ENCODE measurements around the gene DHX58.

DHX58 gene

DNA sequence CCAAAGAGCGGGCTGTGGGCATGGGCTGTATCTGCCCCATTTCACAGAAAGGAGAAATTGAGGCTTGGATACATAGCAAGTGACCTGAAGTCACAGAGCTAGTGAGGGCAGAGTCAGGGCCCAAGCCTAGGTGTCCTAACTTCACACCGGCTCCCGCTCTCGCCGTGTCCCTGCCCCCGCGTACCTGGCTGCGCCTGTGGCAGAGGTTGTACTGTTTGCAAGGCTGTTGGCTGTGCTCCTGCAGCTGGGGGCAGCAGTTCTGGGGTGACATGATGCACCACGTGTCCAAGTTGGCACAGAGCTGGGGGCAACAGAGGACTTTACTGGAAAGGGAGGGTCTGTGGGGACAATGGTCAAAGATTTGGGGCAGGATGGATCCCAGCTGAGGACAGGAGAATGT, 3.4 kb downstream of the DHX58 start:
- H3K4me1 Mint-ChIP-seq (ENCODE audit: low read depth): peaks cover 45% of the 10 kb centered on the region
- no peak for DNase-seq
- H3K9me3 Mint-ChIP-seq: no peaks in the 10 kb centered on the region
- peaks cover 12% of the 10 kb centered on the region for H3K36me3 Mint-ChIP-seq (ENCODE audit: low read depth)
- H3K4me3 Mint-ChIP-seq: no peak overlapping the region
- H3K27me3 Mint-ChIP-seq: no peaks in the 10 kb centered on the region
- no peak overlapping the region for H3K27ac Mint-ChIP-seq

DNA sequence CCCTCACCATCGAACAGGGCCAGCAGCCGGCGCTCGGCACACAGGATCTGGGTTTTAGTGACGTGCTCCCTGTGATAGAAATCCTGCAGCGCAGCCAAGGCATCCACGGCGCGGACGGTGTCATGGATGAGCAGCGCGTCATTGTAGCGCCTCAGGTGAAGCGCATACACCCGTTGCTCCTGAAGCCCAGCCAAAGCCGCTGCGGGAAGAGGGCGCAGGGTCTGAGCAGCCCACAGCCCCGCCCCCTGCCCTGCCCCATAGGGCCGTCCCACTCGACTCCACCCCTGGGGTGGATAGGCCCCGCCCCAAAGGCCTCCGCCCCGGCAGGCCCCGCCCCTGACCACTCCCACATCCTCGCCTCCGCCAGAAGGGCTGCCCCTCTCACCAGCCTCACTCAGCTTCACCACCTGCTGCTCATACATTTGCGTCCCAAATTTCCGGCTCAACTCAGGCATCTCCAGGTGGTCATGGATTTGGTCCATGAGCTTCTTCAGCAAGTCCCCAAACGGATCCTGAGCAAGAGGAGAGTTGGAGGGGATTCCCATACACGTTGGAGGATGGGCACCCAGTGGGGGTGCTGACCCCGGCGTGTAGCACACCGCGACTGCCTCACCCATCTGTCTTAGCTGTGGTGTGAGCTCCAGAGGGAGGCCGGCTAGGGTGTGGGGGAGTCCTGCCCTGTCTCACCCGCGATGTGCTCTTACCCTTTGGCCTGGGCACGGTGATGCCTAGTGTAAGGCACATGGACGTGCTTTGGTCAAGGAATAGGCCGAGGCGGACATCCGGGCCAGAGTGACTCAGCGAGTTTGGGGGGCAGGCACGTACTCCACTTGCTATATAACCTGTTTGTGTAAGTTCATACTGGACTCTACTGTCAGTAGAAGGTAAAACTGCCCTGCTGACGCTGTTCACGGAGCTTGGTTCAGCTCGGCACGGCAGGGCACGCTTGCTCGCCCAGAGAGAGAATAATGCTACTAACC, 4.6 kb downstream of the DHX58 start:
- Mint-ChIP-seq H3K9me3 (no peaks in the 10 kb centered on the region), H3K27me3 (no peaks in the 10 kb centered on the region), H3K4me1 (ENCODE audit: low read depth) (peaks cover 40% of the 10 kb centered on the region), H3K27ac (peak overlapping the region; percentile 80), H3K36me3 (ENCODE audit: low read depth) (peaks cover 5% of the 10 kb centered on the region), H3K4me3 (peak overlapping the region; percentile 73)
- peak; percentile 99 for DNase-seq

DNA sequence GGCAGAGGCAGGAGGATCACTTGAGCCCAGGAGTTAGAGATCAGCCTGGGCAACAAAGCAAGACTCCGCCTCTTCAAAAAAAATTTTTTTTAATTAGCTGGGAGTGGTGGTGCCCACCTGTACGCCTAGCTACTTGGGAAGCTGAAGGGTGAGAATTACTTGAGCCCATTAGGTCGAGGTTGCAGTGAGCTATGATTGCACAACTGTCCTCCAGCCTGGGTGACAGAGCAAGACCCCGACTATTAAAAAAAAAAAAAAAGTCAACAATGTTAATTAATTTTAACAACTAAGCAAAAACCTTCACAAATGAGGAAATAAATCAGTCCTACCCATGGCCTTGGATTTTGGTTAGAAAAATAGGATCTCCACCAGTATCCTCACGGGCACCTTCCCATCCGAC, 5.4 kb downstream of the DHX58 start:
- peaks cover 2% of the 10 kb centered on the region for H3K36me3 Mint-ChIP-seq (ENCODE audit: low read depth)
- H3K27me3 Mint-ChIP-seq: no peaks in the 10 kb centered on the region
- DNase-seq: no peak
- no peaks in the 10 kb centered on the region for H3K9me3 Mint-ChIP-seq
- H3K4me3 Mint-ChIP-seq: peak overlapping the region; percentile 73
- H3K27ac Mint-ChIP-seq: no peak overlapping the region
- H3K4me1 Mint-ChIP-seq (ENCODE audit: low read depth): peaks cover 34% of the 10 kb centered on the region

DNA sequence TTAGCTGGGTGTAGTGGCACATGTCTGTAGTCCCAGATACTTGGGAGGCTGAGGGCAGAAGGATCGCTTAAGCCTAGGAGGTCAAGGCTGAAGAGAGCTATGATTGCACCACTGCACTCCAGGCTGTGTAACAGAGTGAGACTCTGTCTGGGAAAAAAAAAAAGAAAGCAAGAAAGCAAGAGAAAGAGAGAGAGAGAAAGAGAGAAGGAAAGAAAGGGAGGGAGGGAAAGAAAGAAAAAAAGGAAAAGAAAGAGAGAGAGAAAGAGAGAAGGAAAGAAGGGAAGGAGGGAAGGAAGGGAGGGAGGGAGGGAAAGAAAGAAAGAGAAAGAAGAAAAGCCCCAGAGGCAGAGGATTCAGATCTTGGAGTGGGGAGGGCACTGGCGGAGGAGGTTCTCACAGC, 6.5 kb downstream of the DHX58 start:
- no peak overlapping the region for H3K27ac Mint-ChIP-seq
- H3K27me3 Mint-ChIP-seq: no peaks in the 10 kb centered on the region
- H3K4me1 Mint-ChIP-seq (ENCODE audit: low read depth): peaks cover 23% of the 10 kb centered on the region
- no peak overlapping the region for H3K4me3 Mint-ChIP-seq
- no peaks in the 10 kb centered on the region for H3K9me3 Mint-ChIP-seq
- DNase-seq: no peak
- H3K36me3 Mint-ChIP-seq (ENCODE audit: low read depth): peaks cover 2% of the 10 kb centered on the region

DNA sequence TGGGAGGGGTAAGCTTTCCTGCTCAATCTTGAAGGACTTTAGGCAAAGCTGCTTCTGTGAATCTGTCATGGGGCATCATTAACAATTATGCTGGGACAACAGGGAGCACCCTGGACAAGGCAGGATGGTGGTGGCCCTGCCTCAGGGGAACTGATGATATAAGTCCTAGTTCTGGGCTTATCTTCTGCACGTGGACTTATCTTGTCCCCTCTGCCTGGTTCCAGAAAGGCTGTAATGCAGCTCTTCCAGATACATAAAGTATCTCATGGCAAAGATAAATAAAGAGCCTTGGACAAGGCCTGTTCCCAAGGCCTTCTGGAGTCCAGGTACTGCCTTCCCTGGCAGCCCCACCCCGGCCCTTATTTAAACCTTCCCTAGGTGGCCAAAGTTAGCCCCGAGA, 8.2 kb downstream of the DHX58 start:
- Mint-ChIP-seq H3K4me3 (no peak overlapping the region), H3K27ac (no peak overlapping the region), H3K9me3 (no peaks in the 10 kb centered on the region), H3K27me3 (no peaks in the 10 kb centered on the region), H3K4me1 (ENCODE audit: low read depth) (peaks cover 14% of the 10 kb centered on the region), H3K36me3 (ENCODE audit: low read depth) (peaks cover 2% of the 10 kb centered on the region)
- DNase-seq: no peak

DNA sequence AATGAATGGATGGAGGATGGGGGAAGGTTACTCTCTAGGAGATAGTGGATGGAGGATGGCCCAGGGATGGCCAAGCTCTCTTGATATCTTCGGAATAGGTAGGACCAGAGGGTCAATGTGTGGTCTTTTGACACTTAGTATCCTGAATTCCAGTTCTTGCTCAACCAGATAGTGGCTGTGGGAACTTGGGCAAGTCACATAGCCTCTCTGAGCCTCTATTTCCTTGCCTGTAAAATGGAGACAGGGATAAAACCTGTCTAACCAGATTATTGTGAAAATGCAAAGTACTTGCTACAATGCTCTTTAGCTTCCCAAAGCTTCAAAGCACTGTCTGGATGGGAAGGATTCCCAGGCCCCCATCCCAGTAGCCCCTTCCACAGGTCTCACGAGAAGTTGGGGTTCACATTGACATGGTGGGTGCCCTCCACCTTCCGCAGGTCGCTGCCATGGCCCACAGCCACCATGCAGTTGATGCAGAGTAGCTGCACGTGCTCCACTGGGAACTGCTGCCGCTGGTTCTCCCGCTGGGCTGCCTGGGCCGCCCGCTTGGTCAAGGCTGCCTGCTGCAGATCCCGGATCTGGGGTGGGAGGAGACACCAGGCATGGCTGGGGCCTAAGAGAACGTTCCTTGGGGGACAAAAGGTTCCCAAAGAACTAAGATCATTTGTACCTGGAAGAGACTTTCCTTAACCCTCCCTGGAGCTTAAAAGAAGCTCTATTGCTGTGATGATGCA, 9.1 kb downstream of the DHX58 start:
- H3K4me1 Mint-ChIP-seq (ENCODE audit: low read depth): peaks cover 13% of the 10 kb centered on the region
- peaks cover 2% of the 10 kb centered on the region for H3K36me3 Mint-ChIP-seq (ENCODE audit: low read depth)
- H3K4me3 Mint-ChIP-seq: no peak overlapping the region
- H3K9me3 Mint-ChIP-seq: no peaks in the 10 kb centered on the region
- H3K27me3 Mint-ChIP-seq: no peaks in the 10 kb centered on the region
- H3K27ac Mint-ChIP-seq: no peak overlapping the region
- DNase-seq: no peak

DNA sequence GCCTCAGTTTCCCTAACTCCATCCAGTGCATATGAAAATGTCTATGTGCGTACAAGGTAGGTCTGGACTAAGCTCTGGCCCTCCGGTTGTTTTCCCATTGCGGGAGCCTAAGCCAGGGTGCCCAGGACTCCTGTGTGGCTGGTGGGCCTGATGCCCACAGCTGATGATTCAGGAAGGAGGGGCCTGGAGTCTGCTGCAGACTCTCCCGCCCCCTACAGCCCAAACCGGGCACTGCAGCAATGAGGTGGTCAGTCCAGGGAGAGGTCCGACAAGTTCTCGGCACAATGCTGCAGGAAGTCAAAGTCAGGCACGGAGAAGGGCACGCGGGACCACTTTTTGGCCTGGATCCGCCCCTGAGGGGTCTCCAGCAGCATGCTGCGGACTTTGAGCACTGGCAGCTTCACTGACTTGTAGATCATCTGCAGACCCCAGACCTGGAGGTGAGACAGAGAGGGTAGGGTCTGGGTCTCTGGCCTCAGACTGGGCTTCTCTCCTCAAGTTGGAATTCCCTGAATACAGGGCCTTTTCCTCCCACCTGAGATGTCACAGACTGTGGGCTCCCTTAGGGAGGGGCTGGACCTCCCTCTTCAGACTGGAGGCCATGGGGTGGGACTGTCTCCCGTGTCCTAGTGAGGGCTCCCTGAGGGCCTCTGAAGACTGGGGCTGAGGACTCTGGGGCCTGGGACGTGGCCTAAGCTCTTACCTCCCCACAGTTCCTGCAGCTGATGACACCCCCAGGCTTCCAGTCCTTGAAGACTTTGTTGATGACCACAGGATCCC, 10.8 kb downstream of the DHX58 start:
- peaks cover 2% of the 10 kb centered on the region for H3K36me3 Mint-ChIP-seq (ENCODE audit: low read depth)
- peaks cover 13% of the 10 kb centered on the region for H3K27me3 Mint-ChIP-seq
- H3K27ac Mint-ChIP-seq: no peak overlapping the region
- H3K4me3 Mint-ChIP-seq: no peak overlapping the region
- no peaks in the 10 kb centered on the region for H3K9me3 Mint-ChIP-seq
- H3K4me1 Mint-ChIP-seq (ENCODE audit: low read depth): peaks cover 9% of the 10 kb centered on the region
- DNase-seq: peak; percentile 82

DNA sequence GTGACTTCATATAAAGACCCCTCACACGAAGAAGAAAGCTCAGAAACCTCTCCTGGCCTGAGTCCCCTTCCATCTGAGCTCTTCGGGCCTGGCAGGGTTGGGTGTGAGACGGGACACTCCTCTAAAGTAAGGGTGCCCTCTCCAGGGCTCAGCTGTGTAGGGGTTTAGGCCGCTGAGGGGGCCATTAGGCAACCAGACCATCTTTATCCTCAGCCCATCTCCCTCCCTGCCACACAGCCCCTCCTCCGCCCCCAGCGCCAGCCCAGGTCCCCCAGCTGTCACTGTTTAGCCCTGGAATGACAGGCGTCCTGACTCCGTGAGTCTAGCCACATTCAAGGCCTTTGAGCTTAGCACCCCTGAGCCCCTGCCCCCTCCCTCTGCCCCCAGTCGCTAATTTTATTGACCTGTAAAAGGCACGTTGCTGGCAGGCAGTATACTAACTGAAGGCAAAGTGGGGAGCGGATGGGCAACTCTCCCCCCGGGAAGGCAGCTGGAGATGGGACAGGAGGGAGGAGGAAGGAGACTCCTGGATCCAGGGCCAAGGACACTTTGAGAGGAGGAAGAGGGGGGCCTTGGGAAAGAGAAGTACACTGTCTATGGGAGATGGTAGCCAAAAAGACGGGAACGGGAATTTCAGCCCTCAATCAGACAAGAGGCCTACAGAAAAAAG, 13.6 kb downstream of the DHX58 start:
- H3K4me3 Mint-ChIP-seq: no peak overlapping the region
- no peak overlapping the region for H3K27ac Mint-ChIP-seq
- no peaks in the 10 kb centered on the region for H3K9me3 Mint-ChIP-seq
- DNase-seq: no peak
- H3K36me3 Mint-ChIP-seq (ENCODE audit: low read depth): no peaks in the 10 kb centered on the region
- peaks cover 8% of the 10 kb centered on the region for H3K4me1 Mint-ChIP-seq (ENCODE audit: low read depth)
- H3K27me3 Mint-ChIP-seq: peaks cover 19% of the 10 kb centered on the region

DNA sequence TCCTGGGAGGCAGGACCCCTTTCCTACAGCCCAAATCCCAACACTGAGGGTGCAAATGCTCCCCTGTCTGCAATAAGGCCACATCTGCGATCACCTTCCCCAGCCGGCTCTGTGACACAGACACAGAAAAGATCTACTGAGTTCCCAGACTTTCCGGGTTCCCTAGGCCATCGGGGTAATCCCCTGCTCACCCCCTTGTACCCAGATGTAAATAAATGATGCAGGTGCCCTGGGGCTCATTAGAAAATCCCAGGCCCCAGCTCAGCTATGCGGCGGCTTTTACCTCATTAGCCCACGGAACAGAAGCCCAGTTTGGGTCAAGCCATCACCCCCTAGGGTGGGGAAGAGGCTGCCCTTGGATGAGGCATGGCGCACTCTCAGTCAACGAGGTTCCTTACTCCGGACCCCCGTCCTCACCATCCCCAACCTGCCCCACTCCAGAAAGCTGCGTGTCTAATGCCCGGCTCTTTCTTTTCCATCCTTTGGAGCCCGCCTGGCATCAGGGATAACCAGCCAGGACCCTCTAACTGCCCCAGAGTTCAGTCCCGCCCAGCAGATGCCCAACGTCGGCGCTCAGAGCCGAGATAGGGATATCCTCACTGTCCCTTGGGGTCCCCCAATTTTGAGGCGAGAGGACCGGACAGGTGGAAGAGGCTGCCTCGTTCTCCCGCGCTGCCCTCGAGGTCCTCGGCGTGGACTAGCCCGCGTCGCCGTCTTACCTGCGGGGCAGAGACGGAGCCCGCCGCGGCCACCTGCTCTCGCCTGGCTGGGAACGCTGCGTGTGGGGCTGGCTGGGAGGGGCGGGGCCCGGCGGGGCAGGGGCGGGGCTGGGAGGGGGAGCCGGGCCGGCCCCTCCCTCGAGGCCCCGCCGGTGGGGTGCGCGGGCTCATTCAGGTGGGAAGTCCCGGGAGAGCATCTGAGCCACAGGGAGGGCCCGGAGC, 14.6 kb downstream of the DHX58 start, which contains the start of gene ZNF385C:
Gene ZNF385C (minus strand): TSS at position 783 of the 941 bp plus-strand sequence. CDS start 35,417 bp downstream, outside the sequence.
- Mint-ChIP-seq H3K36me3 (ENCODE audit: low read depth) (no peaks in the 10 kb centered on the region), H3K9me3 (no peaks in the 10 kb centered on the region), H3K27ac (no peak within 1 kb of the TSS), H3K4me3 (peak within 1 kb of the TSS; percentile 12), H3K27me3 (peaks cover 19% of the 10 kb centered on the region), H3K4me1 (ENCODE audit: low read depth) (peaks cover 8% of the 10 kb centered on the region)
- peak; percentile 67 for DNase-seq

DNA sequence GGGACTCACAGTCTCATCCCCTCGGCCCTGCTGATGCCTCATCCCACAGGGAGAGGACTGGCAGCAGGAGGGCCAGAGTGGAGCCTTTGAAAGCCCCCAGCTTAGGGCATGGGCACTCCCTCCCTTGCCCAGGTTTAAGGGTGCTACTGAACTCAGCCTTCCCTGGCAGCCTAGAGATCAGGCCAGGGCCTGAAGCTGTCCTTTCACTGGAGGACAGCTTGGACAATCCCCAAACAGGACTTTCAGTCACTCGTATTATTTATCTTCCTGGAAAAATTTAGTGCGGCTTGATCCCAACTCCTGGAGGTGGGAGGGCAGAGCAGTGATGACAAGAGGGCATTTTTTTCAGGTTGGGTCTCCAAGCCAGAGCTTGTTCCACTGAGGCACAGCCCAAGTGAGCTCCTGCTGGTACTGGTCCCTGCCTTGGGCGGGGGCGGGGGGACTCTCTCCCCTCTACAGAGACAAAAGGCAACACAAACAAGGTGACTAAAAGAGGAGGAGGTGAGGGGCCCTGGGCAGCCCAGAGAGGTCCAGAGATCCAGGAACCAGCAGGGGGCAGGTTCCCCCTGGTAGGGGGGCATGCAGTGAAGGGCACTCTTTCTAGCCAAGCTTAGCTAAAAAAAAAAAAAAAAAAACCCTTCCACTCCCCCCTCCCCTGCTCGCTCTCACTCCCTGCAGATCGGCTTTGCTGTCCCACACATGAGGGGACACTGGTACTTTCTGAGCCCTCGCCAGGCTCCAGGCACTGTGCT, 16.0 kb downstream of the DHX58 start:
- Mint-ChIP-seq H3K27ac (no peak overlapping the region), H3K27me3 (peaks cover 19% of the 10 kb centered on the region), H3K4me3 (no peak overlapping the region), H3K9me3 (no peaks in the 10 kb centered on the region), H3K4me1 (ENCODE audit: low read depth) (peaks cover 8% of the 10 kb centered on the region), H3K36me3 (ENCODE audit: low read depth) (no peaks in the 10 kb centered on the region)
- no peak for DNase-seq

DNA sequence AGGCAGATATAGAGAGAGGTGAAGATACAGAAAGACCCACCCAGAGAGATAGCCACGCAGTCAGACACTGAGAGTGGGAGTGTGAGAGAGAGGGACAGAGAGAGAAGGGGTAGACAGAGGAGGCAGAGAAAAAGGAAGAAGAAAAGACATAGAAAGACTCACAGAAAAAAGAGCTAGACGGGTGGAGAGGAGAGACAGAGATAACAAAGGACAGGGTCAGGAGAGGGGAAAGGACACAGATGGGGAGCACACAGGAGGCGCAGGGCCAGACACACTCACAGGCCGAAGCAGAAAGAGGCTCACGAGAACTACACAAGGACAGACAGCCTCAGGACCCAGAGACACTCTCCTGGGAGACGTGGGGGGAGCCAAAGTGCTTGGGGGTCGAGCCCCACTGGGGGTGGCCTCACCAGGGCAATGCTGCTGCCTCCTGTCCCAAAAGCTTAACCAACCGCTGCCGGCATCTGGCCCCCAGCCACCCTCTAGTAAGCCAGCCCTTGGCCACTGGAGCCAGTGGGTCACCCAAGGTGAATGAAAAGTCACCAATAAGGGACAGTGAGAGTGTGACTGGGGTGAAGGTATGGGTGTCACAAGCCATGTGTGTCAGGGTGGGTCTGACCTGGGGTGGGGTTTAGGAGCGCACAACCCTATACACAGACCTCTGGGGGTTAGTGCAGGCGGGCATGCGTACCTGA, 18.0 kb downstream of the DHX58 start:
- DNase-seq: no peak
- H3K4me3 Mint-ChIP-seq: no peak overlapping the region
- H3K27ac Mint-ChIP-seq: no peak overlapping the region
- peaks cover 8% of the 10 kb centered on the region for H3K4me1 Mint-ChIP-seq (ENCODE audit: low read depth)
- peaks cover 21% of the 10 kb centered on the region for H3K27me3 Mint-ChIP-seq
- H3K36me3 Mint-ChIP-seq (ENCODE audit: low read depth): no peaks in the 10 kb centered on the region
- no peaks in the 10 kb centered on the region for H3K9me3 Mint-ChIP-seq

DNA sequence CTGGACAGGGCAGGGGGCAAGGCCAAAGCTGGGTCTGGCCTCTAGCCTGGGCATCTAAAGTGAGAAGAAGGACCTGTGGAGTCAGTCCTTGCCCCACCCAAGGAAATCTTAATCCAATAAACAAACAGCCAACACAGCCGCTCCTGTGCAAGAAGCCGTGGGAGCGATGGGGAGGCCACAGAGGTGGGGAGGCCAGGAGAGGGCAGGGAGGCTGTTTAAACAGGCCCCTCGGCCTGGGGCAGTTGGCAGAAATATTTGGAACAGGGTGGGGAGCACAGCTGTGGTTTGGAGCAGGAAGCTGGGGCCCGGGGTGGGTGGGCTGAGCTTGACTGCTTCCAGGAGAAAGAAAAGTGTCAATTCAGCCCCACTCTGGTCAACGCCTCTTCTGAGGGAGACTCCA, 19.6 kb downstream of the DHX58 start:
- H3K4me3 Mint-ChIP-seq: no peak overlapping the region
- H3K27ac Mint-ChIP-seq: no peak overlapping the region
- no peak for DNase-seq
- H3K27me3 Mint-ChIP-seq: peaks cover 24% of the 10 kb centered on the region
- no peaks in the 10 kb centered on the region for H3K36me3 Mint-ChIP-seq (ENCODE audit: low read depth)
- peaks cover 5% of the 10 kb centered on the region for H3K4me1 Mint-ChIP-seq (ENCODE audit: low read depth)
- no peaks in the 10 kb centered on the region for H3K9me3 Mint-ChIP-seq

Measured in activated T-cell treated with anti-CD3 and anti-CD28 coated beads, Interleukin-2, amount 50 U/mL, for 24 hours (primary cell).